Measurements from ENCODE around the gene PER1.

DNA sequence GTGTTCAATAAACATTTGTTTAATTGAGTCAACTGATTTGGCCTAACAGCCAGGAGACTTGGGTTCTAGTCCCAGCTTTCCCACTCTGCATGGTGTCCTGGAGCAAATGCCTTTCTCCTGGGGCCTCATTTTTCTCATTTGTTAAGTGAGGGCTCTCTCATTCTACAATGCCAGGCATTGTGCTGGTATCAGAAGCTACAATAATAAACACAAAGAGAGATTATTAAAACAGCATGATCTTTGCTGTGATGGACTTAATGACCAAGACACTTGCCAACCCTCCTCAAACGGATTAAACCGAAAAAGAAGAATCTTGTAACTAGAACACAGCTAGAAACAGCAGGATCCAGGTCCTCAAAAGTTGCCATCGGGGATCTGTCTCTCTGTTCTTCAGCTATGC lies 15.3 kb upstream of the PER1 start:
- TF ChIP-seq CTCF (IDR thresholded peaks at IDR 0.05) = no peak
- TF ChIP-seq POLR2A (IDR thresholded peaks at IDR 0.05) = no peak

All from vagina (tissue), 2 donors.